Measurements from ENCODE around the gene KCNQ1. TPM values are rescaled to one million over a fixed set of nuclear protein-coding genes. Genes with fewer than 3 reads are reported as not detected.

KCNQ1 gene
- total and polyA plus RNA-seq, 8 donors = 7.1 to 37.7 (median 9.9) TPM

- H3K36me3 ChIP-seq = no peaks in the 10 kb centered on the region
- intact Hi-C loops (cut with DNase I) = no loop called here
- no peaks in the 10 kb centered on the region for H3K27me3 ChIP-seq
- no peak overlapping the region for H3K4me3 ChIP-seq
- no peak for ATAC-seq
- no peaks in the 10 kb centered on the region for H3K9me3 ChIP-seq
- H3K27ac ChIP-seq = no peak overlapping the region
- TF ChIP-seq CTCF (IDR thresholded peaks at IDR 0.05) = no peak
- peak in 3 of 4 donors; percentile 49 to 75 (median 60) for DNase-seq
- peaks cover 8 to 17% of the 10 kb centered on the region in 2 donors for H3K4me1 ChIP-seq
Measured at GRCh38 chr11:2836315-2837095, 391.7 kb downstream of the KCNQ1 start.

DNA sequence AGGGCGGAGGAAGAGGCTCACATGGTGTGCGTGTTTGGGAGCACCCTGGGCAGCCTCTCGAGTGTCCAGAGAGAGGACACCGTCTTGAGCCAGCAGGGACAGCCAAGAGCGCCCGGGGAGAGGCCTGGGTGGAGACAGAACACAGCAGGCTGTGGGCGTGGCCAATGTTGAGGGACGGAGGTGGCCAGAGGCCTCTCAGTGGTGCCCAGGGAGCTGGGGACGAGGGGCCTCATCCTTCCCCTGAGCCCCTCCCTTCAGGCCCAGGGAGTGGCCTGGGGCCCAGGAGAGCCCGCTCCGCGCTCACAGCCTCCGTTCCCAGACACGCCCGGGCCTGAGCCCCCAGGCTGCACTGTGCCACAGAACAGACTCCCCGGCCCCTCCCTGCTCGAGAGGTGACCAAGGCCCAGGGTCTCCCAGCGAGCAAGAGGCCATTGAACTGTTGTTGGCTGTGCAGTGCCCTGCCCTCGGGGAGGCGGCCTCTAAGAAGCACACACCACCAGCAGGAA, 392.3 kb downstream of the KCNQ1 start:
- intact Hi-C loops (cut with DNase I) = no loop called here
- peaks cover 8 to 17% of the 10 kb centered on the region in 2 donors for H3K4me1 ChIP-seq
- peak; percentile 78 to 95 (median 85) for DNase-seq
- H3K9me3 ChIP-seq = no peaks in the 10 kb centered on the region
- no peak overlapping the region for H3K4me3 ChIP-seq
- peak; percentile 34 to 41 for TF ChIP-seq CTCF (IDR thresholded peaks at IDR 0.05)
- no peaks in the 10 kb centered on the region for H3K27me3 ChIP-seq
- no peak overlapping the region for H3K27ac ChIP-seq
- peak; percentile 94 for ATAC-seq
- no peaks in the 10 kb centered on the region for H3K36me3 ChIP-seq

GRCh38 chr11:2837651-2838050, 392.8 kb downstream of the KCNQ1 start:
- Histone ChIP-seq H3K4me3 (no peak overlapping the region), H3K9me3 (no peaks in the 10 kb centered on the region), H3K27me3 (no peaks in the 10 kb centered on the region), H3K27ac (no peak overlapping the region), H3K36me3 (no peaks in the 10 kb centered on the region), H3K4me1 (peaks cover 8 to 17% of the 10 kb centered on the region in 2 donors)
- intact Hi-C loops (cut with DNase I) = no loop called here
- peak in 1 of 4 donors; percentile 57 for DNase-seq
- ATAC-seq = no peak
- no peak for TF ChIP-seq CTCF (IDR thresholded peaks at IDR 0.05)

DNA sequence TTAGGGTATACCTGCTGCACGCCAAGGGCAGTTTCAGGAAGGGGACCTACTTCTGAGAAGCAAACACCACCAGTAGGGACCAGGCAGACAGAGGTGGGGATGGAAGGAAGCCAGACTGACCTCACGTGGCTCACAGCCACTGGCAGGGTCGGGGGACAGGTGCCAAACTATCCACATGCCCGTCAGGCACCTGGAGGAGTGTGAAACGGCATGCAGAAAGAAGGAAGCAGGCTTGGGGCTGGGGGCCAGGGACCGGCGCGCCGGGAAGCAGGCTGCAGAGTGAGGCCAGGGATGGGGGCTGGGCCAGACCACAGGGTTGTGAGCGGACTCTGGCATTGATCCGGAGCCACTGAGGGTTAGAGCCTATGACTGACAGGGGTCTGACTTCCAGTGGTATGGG, 393.3 kb downstream of the KCNQ1 start:
- no peak overlapping the region for H3K27ac ChIP-seq
- no peaks in the 10 kb centered on the region for H3K36me3 ChIP-seq
- peak in 1 of 4 donors; percentile 52 for DNase-seq
- H3K4me1 ChIP-seq = peaks cover 8 to 17% of the 10 kb centered on the region in 2 donors
- H3K27me3 ChIP-seq = no peaks in the 10 kb centered on the region
- TF ChIP-seq CTCF (IDR thresholded peaks at IDR 0.05) = no peak
- no peak for ATAC-seq
- no peak overlapping the region for H3K4me3 ChIP-seq
- H3K9me3 ChIP-seq = no peaks in the 10 kb centered on the region
- intact Hi-C loops (cut with DNase I) = no loop called here

GRCh38 chr11:2838676-2839294, 394.0 kb downstream of the KCNQ1 start:
- Histone ChIP-seq H3K4me1 (peaks cover 8 to 17% of the 10 kb centered on the region in 2 donors), H3K36me3 (no peaks in the 10 kb centered on the region), H3K4me3 (no peak overlapping the region), H3K27me3 (no peaks in the 10 kb centered on the region), H3K27ac (no peak overlapping the region), H3K9me3 (no peaks in the 10 kb centered on the region)
- no peak for TF ChIP-seq CTCF (IDR thresholded peaks at IDR 0.05)
- ATAC-seq = no peak
- DNase-seq = peak in 1 of 4 donors; percentile 80
- intact Hi-C loops (cut with DNase I) = no loop called here
